ENCODE measurements around the gene VAX1.

VAX1 gene

DNA sequence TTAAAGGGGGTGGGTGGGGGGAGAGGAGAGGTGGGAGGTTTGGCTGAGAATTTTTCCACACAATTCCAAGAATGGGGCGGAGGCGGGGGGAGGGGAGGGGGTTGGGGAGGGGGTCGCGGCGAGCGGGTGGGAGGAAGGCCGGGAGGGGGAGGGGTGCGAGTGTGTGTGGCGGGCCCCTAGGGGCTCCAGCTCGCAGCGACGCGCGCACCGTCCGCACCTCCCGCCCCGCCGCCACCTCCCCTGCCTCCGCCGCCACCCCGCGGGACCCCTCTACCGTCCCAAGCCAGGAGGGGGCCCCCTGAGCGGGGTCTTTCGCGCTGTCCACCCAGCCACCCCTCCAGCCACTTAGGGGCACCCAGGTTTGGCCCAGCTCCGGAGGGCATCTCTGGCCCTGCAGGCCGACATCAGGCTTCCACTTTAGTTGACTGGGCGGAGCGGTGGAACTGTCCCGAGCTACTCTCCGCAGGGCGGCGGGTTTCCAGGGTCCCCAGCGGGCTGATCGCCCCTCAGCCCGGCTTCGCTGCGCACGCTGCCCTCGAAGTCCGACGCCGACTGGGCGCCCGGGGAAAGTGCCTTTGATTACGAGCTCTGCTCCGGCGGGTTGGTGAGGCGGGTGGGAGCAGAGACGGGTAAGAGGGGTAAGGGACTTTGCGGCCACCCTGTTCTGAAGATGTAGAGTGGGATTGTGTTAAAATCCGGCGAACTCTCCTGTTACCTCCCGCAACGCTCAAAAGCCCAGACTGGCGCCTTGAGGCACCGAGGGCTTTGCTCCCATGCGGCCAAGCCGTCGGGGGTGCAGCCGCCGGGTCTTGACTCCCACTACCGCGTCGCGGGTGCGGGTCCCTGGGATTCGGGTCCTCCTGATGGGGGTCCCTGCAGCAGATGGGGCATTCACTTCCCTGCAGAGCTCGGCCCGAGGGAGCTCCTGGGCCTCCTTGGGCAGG, 1.8 kb upstream of the VAX1 start:
- H3K4me3 ChIP-seq (ENCODE audit: control insufficient read depth in 1 of 7, extremely low read depth in 1 of 7, insufficient read depth in 4 of 7, low read depth in 2 of 7, low read length in 6 of 7): no peak overlapping the region
- peaks cover 0 to 23% (median 12%) of the 10 kb centered on the region in 4 experiments for H3K4me1 ChIP-seq (ENCODE audit: control extremely low read depth in 1 of 4, control insufficient read depth in 4 of 4, insufficient read depth in 4 of 4, low read length in 3 of 4)
- DNase-seq: no peak
- ChIA-PET CTCF (interaction anchor here (0.9 to 1.1 kb wide), 2 partner anchors 11 to 24 kb away, joined by 3 read pairs; no protein-coding TSS in a partner anchor), POLR2A (no interaction called here)
- H3K36me3 ChIP-seq (ENCODE audit: control insufficient read depth in 4 of 4, insufficient read depth in 4 of 4, low read length in 3 of 4): no peaks in the 10 kb centered on the region
- H3K27ac ChIP-seq (ENCODE audit: insufficient read depth in 1 of 2, low read depth in 1 of 2, low read length in 2 of 2, poor library complexity in 1 of 2, severe bottlenecking in 2 of 2): no peak overlapping the region
- peaks cover 20 to 98% (median 65%) of the 10 kb centered on the region in 5 experiments for H3K27me3 ChIP-seq (replicated peaks in 2 of 5; ENCODE audit: control insufficient read depth in 4 of 5, insufficient read depth in 5 of 5, low read length in 4 of 5)
- H3K9me3 ChIP-seq (ENCODE audit: control extremely low read depth in 1 of 5, control insufficient read depth in 4 of 5, insufficient read depth in 2 of 5, low read depth in 1 of 5, low read length in 4 of 5): peaks cover 0 to 8% (median 6%) of the 10 kb centered on the region in 5 experiments
- 7% methylated on average over 57 of the region's 72 CpGs for WGBS (ENCODE audit: insufficient coverage)

DNA sequence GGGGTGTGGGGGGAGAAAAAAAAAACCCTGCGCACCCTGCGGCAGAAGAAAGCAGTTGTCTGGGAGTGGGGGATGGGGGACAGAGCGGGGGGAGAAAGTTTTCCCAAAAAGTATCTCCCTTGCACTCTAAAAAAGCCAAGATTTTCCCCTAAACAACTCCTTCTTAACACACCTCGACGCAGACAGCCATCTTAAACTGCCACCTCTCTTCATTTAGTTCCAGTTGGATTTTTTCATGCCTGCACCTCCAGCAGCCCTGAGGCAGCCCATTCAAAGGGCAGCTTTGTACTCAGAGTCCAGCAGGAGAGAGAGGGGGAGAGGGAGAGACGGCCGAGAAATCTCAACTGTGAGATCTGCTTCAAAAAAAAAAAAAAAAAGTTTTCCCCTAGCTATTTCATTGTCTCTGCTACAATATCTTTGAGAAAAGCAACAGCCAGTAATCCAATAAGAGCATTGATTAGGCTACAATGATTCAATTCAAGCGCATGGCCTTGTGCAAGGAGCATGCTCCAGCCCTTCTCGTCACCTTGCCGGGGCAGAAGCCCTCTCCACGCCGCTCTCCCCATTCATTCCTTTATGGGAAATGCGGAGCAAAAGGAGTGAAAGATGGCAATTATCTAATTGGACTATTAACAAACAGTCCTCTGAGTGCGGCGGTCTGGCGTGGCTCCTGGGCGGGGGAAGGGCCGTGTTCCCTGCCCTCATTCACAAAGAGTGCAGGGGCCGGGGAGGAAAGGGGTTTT, 939 bp upstream of the VAX1 start:
- Histone ChIP-seq H3K4me3 (ENCODE audit: control insufficient read depth in 1 of 7, extremely low read depth in 1 of 7, insufficient read depth in 4 of 7, low read depth in 2 of 7, low read length in 6 of 7) (no peak overlapping the region), H3K4me1 (ENCODE audit: control extremely low read depth in 1 of 4, control insufficient read depth in 4 of 4, insufficient read depth in 4 of 4, low read length in 3 of 4) (peaks cover 0 to 29% (median 18%) of the 10 kb centered on the region in 4 experiments), H3K27me3 (replicated peaks in 2 of 5; ENCODE audit: control insufficient read depth in 4 of 5, insufficient read depth in 5 of 5, low read length in 4 of 5) (peaks cover 15 to 97% (median 61%) of the 10 kb centered on the region in 5 experiments), H3K9me3 (ENCODE audit: control extremely low read depth in 1 of 5, control insufficient read depth in 4 of 5, insufficient read depth in 2 of 5, low read depth in 1 of 5, low read length in 4 of 5) (no peaks in the 10 kb centered on the region), H3K27ac (ENCODE audit: insufficient read depth in 1 of 2, low read depth in 1 of 2, low read length in 2 of 2, poor library complexity in 1 of 2, severe bottlenecking in 2 of 2) (no peak overlapping the region), H3K36me3 (ENCODE audit: control insufficient read depth in 4 of 4, insufficient read depth in 4 of 4, low read length in 3 of 4) (no peaks in the 10 kb centered on the region)
- ChIA-PET CTCF (no interaction called here), POLR2A (no interaction called here)
- no peak for DNase-seq
- WGBS (ENCODE audit: insufficient coverage): 8% methylated on average over 5 of the region's 19 CpGs

DNA sequence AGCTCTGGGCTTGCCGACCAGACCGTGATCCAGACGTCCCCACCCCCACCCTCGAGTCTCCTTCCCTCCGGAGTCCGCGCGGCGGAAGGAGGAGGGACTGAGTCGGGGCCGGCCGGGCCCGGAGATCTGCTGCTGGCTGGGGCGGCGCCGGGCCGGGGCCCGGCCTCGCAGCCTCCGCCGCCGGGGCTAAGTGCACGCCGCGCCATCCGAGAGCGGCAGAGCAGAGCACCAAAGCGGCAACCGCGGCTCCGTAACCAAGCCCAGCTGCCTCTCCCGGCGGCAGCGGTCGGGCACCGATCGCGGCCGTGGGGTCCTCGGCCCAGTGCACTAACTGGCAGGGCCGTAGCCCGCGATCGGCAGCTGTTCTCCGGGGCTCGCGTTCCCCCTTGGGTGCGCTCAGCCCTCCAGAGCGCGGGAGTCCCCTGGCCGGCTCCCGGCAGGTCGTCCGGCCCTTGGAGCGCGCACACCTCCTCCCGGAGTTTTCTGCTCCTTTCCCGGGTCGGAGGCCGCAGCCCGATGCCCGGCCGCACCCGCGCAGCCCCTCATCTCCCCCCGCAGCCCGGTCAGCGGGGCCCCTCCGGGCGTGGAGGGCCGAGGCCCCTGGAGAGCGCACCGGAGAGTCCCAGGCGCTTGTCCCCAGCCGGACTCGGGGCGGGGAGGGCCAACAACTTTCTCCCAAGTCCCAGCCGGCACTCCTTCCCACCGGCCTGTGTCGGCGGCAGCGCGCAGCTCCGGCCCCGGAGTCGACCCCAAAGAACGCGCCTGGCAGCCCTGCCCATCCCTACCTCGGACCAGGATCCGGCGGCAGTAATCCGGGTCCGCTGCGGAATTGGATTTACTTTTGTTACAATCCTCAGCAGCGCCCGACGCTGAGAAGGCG, 799 bp downstream of the VAX1 start:
- CTCF ChIA-PET: interaction anchor here (2.1 kb wide), 1 partner anchor 30 kb away, joined by 12 read pairs; no protein-coding TSS in a partner anchor
- POLR2A ChIA-PET: no interaction called here
- no peaks in the 10 kb centered on the region for H3K36me3 ChIP-seq (ENCODE audit: control insufficient read depth in 4 of 4, insufficient read depth in 4 of 4, low read length in 3 of 4)
- peaks cover 0 to 39% (median 22%) of the 10 kb centered on the region in 4 experiments for H3K4me1 ChIP-seq (ENCODE audit: control extremely low read depth in 1 of 4, control insufficient read depth in 4 of 4, insufficient read depth in 4 of 4, low read length in 3 of 4)
- peak in 2 of 3 donors; percentile 40 to 55 for DNase-seq
- no peak overlapping the region for H3K27ac ChIP-seq (ENCODE audit: insufficient read depth in 1 of 2, low read depth in 1 of 2, low read length in 2 of 2, poor library complexity in 1 of 2, severe bottlenecking in 2 of 2)
- H3K27me3 ChIP-seq (replicated peaks in 2 of 5; ENCODE audit: control insufficient read depth in 4 of 5, insufficient read depth in 5 of 5, low read length in 4 of 5): peaks cover 18 to 97% (median 57%) of the 10 kb centered on the region in 5 experiments
- 1% methylated on average over 82 of the region's 98 CpGs for WGBS (ENCODE audit: insufficient coverage)
- H3K9me3 ChIP-seq (ENCODE audit: control extremely low read depth in 1 of 5, control insufficient read depth in 4 of 5, insufficient read depth in 2 of 5, low read depth in 1 of 5, low read length in 4 of 5): no peaks in the 10 kb centered on the region
- peak overlapping the region in 4 of 7 experiments; percentile 13 to 58 (median 46) for H3K4me3 ChIP-seq (ENCODE audit: control insufficient read depth in 1 of 7, extremely low read depth in 1 of 7, insufficient read depth in 4 of 7, low read depth in 2 of 7, low read length in 6 of 7)

DNA sequence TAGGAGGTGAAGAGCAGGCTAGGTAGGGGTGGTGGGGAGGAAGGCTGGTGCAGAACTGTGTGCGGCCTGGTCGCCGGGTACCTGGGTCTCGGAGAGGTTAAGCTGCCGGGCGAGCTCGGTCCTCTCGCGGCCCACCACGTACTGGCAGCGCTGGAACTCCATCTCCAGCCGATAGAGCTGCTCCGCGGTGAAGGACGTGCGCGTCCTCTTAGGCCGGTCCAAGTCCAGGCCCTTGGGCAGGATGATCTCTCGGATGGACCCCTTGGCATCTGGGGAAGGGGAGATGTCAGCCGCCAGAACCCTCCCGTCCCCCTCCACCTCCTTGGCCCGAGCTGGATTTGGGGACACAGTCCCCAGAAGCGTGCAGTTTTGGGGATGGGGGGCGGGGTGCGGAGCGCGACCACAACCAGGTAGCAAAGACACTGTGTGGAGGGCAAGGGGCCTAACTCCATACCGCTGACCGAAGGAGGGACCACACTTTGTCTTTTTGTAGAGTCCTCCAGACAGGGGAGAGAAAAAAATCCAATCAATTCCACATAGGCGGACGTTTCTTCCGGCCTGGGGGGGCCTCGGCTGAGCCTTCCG, 1.6 kb downstream of the VAX1 start:
- whole genome bisulfite sequencing (ENCODE audit: insufficient coverage): 27% methylated on average over 24 of the region's 34 CpGs
- Histone ChIP-seq H3K27ac (ENCODE audit: insufficient read depth in 1 of 2, low read depth in 1 of 2, low read length in 2 of 2, poor library complexity in 1 of 2, severe bottlenecking in 2 of 2) (no peak overlapping the region), H3K4me1 (ENCODE audit: control extremely low read depth in 1 of 4, control insufficient read depth in 4 of 4, insufficient read depth in 4 of 4, low read length in 3 of 4) (peaks cover 0 to 44% (median 26%) of the 10 kb centered on the region in 4 experiments), H3K36me3 (ENCODE audit: control insufficient read depth in 4 of 4, insufficient read depth in 4 of 4, low read length in 3 of 4) (no peaks in the 10 kb centered on the region), H3K4me3 (ENCODE audit: control insufficient read depth in 1 of 7, extremely low read depth in 1 of 7, insufficient read depth in 4 of 7, low read depth in 2 of 7, low read length in 6 of 7) (peak overlapping the region in 3 of 7 experiments; percentile 36 to 58 (median 42)), H3K9me3 (ENCODE audit: control extremely low read depth in 1 of 5, control insufficient read depth in 4 of 5, insufficient read depth in 2 of 5, low read depth in 1 of 5, low read length in 4 of 5) (no peaks in the 10 kb centered on the region), H3K27me3 (replicated peaks in 2 of 5; ENCODE audit: control insufficient read depth in 4 of 5, insufficient read depth in 5 of 5, low read length in 4 of 5) (peaks cover 22 to 97% (median 54%) of the 10 kb centered on the region in 5 experiments)
- no peak for DNase-seq
- ChIA-PET POLR2A (no interaction called here), CTCF (interaction anchor here (1.1 to 2.1 kb wide), 2 partner anchors 31 to 415 kb away, joined by 3 to 12 read pairs; no protein-coding TSS in a partner anchor)

DNA sequence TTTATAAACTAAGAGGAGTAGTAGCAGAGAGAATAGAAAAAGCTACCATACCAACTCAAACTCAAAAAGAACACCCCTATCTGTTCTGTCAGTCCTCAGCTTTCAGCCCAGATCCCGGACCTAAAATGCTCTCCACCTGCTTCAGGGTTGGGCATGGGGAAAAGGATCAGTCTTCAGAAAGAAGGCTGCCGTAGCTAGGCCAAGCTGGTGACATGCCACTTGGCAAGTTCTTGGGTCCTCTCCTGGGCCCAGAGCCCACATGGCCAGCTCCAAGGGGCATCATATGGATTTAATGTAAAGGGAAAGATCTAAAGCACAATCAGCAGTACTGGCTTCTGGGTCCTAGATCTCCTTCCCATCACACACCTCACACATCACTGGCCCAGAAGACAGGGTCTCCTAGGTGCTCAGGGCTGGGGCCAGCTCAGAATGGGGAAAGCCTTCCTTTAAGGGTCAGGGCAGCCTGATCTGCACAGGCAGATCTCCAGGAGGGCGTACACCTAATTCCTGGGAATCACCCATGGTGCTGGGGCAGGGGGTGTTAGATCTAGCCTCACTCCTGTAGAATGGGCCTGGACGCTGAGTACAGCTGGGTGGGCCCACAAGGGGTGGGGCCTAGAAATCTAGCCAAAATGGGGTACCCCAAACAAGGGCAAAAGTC, 2.5 kb downstream of the VAX1 start:
- Histone ChIP-seq H3K4me3 (ENCODE audit: control insufficient read depth in 1 of 7, extremely low read depth in 1 of 7, insufficient read depth in 4 of 7, low read depth in 2 of 7, low read length in 6 of 7) (no peak overlapping the region), H3K27ac (ENCODE audit: insufficient read depth in 1 of 2, low read depth in 1 of 2, low read length in 2 of 2, poor library complexity in 1 of 2, severe bottlenecking in 2 of 2) (no peak overlapping the region), H3K9me3 (ENCODE audit: control extremely low read depth in 1 of 5, control insufficient read depth in 4 of 5, insufficient read depth in 2 of 5, low read depth in 1 of 5, low read length in 4 of 5) (no peaks in the 10 kb centered on the region), H3K36me3 (ENCODE audit: control insufficient read depth in 4 of 4, insufficient read depth in 4 of 4, low read length in 3 of 4) (no peaks in the 10 kb centered on the region), H3K4me1 (ENCODE audit: control extremely low read depth in 1 of 4, control insufficient read depth in 4 of 4, insufficient read depth in 4 of 4, low read length in 3 of 4) (peaks cover 0 to 48% (median 29%) of the 10 kb centered on the region in 4 experiments), H3K27me3 (replicated peaks in 2 of 5; ENCODE audit: control insufficient read depth in 4 of 5, insufficient read depth in 5 of 5, low read length in 4 of 5) (peaks cover 26 to 97% (median 57%) of the 10 kb centered on the region in 5 experiments)
- ChIA-PET POLR2A (no interaction called here), CTCF (interaction anchor here (1.1 to 2.1 kb wide), 3 partner anchors 27 to 416 kb away, joined by 3 to 12 read pairs (median 3); no protein-coding TSS in a partner anchor)
- WGBS (ENCODE audit: insufficient coverage): 91% methylated on average over 4 of the region's 4 CpGs
- no peak for DNase-seq

DNA sequence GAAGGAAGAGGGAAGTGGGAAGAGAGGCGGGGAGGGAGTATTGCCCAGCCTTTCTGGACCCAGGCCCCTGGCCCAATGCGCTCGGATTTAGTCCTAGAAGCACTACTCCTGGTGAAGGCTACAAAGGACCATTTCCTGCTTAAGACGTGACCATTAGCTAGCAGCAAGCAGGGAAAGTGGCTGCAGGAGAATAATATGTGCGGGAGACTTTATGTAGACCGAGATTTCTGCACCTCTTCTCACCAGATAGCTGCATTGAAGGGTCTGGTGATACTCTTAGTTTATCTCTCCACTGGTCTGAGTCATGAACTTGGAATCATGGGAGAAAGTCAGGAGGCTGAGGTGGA, 3.1 kb downstream of the VAX1 start:
- peaks cover 32 to 97% (median 61%) of the 10 kb centered on the region in 5 experiments for H3K27me3 ChIP-seq (replicated peaks in 2 of 5; ENCODE audit: control insufficient read depth in 4 of 5, insufficient read depth in 5 of 5, low read length in 4 of 5)
- WGBS (ENCODE audit: insufficient coverage): 37% methylated on average over 4 of the region's 6 CpGs
- peak overlapping the region in 2 of 7 experiments; percentile 2 to 20 for H3K4me3 ChIP-seq (ENCODE audit: control insufficient read depth in 1 of 7, extremely low read depth in 1 of 7, insufficient read depth in 4 of 7, low read depth in 2 of 7, low read length in 6 of 7)
- POLR2A ChIA-PET: no interaction called here
- H3K4me1 ChIP-seq (ENCODE audit: control extremely low read depth in 1 of 4, control insufficient read depth in 4 of 4, insufficient read depth in 4 of 4, low read length in 3 of 4): peaks cover 0 to 47% (median 27%) of the 10 kb centered on the region in 4 experiments
- no peak overlapping the region for H3K27ac ChIP-seq (ENCODE audit: insufficient read depth in 1 of 2, low read depth in 1 of 2, low read length in 2 of 2, poor library complexity in 1 of 2, severe bottlenecking in 2 of 2)
- no peak for DNase-seq
- CTCF ChIA-PET: interaction anchor here (1.6 to 2.3 kb wide), 3 partner anchors 27 to 347 kb away, joined by 3 to 12 read pairs (median 6); no protein-coding TSS in a partner anchor
- no peaks in the 10 kb centered on the region for H3K36me3 ChIP-seq (ENCODE audit: control insufficient read depth in 4 of 4, insufficient read depth in 4 of 4, low read length in 3 of 4)
- H3K9me3 ChIP-seq (ENCODE audit: control extremely low read depth in 1 of 5, control insufficient read depth in 4 of 5, insufficient read depth in 2 of 5, low read depth in 1 of 5, low read length in 4 of 5): peaks cover 0 to 2% (median 0%) of the 10 kb centered on the region in 5 experiments
